ENCODE measurements around the gene ETS1. TPM values are rescaled to one million over a fixed set of nuclear protein-coding genes. Genes with fewer than 3 reads are reported as not detected.

The ETS1 gene, protein sequence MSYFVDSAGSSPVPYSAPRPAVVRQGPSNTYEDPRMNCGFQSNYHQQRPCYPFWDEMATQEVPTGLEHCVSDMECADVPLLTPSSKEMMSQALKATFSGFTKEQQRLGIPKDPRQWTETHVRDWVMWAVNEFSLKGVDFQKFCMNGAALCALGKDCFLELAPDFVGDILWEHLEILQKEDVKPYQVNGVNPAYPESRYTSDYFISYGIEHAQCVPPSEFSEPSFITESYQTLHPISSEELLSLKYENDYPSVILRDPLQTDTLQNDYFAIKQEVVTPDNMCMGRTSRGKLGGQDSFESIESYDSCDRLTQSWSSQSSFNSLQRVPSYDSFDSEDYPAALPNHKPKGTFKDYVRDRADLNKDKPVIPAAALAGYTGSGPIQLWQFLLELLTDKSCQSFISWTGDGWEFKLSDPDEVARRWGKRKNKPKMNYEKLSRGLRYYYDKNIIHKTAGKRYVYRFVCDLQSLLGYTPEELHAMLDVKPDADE
- total RNA-seq (ENCODE audit: insufficient read depth, low replicate concordance) = 24.6 TPM

GRCh38 chr11:128587415-128587814 lies at the start of gene ETS1:
TSS of gene ETS1 (minus strand) at chr11:128587558. CDS start at chr11:128573130, 14,428 bp downstream.
- no peak for DNase-seq (ENCODE audit: low spot score)

GRCh38 chr11:128634395-128634794 lies 47.0 kb upstream of the ETS1 start:
- DNase-seq (ENCODE audit: low spot score) = no peak

- no peak for DNase-seq (ENCODE audit: low spot score)
Measured at GRCh38 chr11:128633384-128633965, 46.1 kb upstream of the ETS1 start.

DNA sequence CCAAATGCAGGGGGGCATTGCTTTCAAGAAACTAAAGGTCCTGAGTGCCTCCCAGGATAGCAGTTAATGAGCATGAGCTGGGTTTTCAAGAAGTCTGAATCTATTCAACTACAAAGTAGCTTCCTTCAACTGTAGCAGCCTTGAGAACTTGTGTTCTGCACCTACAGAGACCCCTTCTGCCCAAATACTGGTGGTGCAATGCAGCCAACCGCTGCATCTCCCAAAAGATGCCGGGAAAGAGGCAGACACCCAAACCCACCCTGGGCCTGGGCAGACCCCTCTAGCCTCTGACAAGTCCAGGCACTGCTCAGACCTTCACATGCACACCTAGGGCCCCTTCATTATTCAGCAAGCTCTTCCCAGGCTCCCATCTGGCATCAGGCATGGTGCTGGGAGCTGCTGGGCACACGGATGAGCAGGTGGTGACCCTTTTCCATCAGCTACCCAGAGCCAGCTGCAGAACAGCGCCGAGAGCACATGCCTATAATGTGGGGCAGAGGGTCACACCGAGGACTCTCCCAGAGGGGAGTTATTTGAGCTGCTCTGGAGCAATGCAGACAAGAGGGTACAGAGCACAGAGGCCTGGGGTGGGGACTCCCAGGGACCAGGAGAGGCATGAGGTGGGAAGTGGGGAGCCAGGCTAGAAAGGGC lies 44.9 kb upstream of the ETS1 start:
- DNase-seq (ENCODE audit: low spot score) = peak; percentile 56

DNA sequence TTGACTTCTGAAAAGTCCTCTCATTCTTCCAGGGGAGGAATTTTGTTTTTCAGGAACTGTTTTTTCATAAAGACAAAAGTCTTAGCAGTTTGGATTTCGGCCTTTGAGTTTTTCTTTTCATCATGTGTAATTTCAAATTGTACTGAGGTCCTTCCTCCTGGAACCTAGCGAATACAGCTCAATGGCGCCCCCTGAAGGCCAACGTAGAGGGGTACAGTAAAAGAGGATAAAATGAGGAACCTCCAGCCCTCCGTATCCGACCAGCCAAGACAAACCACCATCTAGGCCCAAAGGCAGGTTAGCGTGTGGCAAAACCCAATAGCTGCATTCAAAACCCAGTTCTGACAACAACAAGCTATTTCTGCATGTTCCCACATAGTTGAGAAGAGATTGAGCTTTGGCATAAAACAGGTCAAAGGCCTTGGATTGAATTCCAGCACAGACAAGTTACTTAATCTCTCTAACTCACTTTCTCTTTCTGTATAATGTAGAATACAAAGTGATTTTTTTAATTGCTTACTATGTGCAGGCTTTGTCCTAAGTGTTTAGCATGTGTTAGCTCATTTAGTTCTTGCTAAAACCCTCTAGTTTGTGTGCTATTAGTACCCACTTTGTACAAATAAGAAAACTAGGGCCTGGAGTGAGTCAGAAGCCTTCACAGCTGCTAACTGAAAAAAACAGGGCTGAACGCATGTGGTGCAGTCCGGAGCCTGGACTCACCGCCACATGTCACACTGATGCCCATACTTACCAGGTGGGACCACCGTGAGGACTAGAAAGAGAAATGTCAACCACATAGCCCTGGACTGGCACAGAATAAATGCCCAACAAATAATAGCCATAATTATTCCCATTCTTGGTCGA lies 43.2 kb upstream of the ETS1 start:
- DNase-seq (ENCODE audit: low spot score) = peak; percentile 92

- DNase-seq (ENCODE audit: low spot score) = no peak
Measured at GRCh38 chr11:128629516-128630106, 42.3 kb upstream of the ETS1 start.

- no peak for DNase-seq (ENCODE audit: low spot score)
Measured at GRCh38 chr11:128628686-128629085, 41.3 kb upstream of the ETS1 start.

DNA sequence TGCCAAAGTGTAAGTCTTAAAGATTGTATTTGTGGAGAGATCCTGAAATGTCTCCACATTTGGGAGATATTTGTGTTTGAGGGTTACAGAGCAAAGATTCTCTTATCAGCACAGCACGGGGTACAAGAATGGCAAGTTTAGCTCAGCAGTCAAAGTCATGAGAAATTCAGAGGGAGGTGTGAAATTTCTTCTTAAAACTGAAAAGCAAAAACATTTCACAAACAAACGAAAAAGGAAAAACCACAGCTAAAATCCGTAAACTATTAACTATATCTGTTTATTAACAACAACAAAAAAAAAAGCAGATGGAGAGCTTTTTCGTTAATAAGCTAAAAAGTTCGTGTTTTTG lies 40.9 kb upstream of the ETS1 start:
- no peak for DNase-seq (ENCODE audit: low spot score)

DNA sequence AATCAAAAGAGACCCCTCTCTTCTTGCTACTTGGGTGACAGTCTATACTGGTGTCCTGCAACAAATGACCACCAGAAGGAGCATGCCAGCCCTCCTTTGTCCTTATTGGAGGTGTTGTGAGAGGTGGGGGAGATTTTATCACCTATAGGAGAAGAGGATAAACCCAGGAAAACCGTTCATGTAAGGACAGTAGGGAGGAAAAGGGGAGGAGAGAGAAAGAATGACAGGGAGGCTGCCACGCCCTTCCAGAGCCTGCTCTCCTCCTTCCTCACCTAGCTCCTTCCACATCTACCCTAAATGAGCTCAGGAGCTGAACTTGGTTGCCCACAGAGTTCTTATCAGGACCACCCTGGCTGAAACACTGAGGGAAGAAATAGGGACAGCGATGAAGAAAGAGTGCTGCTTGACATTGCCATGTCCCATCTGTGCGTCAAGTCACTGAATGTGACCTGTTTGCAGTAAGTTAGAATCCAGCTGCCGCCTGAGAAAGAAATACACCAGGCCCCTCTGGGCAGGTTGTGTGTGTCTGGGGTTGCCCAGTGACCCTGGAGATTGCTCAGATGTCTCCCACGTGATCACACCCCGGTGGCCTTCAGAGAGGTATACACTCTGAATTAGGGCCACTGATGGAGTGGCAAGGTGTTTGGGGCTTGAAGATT lies 40.4 kb upstream of the ETS1 start:
- DNase-seq (ENCODE audit: low spot score) = no peak

GRCh38 chr11:128626913-128627665 lies 39.7 kb upstream of the ETS1 start:
- DNase-seq (ENCODE audit: low spot score) = no peak

- no peak for DNase-seq (ENCODE audit: low spot score)
Measured at GRCh38 chr11:128625746-128626145, 38.4 kb upstream of the ETS1 start.

GRCh38 chr11:128625326-128625725 lies 38.0 kb upstream of the ETS1 start:
- DNase-seq (ENCODE audit: low spot score) = no peak

DNA sequence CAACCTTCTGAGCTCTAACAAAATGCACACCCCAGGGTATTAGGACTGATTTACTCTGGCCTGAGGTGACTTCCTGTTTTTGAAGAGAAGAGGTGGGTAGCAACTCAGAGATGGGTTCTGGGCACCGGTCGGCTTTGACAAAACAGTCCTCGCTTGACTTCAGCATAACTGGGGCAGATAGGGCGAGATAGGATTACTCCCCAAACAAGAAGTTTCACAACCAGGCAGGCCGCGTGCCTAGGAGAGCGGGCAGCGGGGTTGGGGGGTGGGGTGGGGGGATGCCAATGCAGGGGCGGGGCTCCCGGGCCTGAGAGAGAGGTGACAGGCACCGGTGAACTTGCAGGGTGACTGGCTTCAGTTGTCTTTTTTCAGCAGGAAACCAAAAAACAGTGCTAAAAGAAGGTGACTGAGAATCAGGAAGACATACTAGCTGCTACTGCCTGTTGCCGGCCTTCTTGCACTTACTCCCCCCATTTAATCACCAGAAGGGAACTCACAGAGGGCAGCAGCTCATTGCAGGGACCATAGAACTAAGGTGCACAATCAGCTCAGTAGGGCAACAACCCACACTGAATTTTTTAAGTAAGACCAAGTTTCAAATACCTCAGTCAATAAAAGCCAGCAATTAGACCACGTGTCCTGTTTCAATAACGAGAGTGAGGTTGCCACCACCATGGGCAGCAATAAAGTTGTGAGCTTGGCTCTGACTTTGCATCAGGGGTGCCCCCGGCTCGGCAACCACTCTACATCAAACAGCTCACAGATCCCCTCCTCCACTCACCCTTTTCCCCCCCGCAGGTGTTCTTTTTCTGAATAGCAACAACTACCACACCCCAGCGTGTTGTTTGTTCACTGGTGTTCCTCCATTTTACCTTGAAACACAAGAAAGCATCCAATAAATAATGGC lies 37.2 kb upstream of the ETS1 start:
- DNase-seq (ENCODE audit: low spot score) = no peak

DNA sequence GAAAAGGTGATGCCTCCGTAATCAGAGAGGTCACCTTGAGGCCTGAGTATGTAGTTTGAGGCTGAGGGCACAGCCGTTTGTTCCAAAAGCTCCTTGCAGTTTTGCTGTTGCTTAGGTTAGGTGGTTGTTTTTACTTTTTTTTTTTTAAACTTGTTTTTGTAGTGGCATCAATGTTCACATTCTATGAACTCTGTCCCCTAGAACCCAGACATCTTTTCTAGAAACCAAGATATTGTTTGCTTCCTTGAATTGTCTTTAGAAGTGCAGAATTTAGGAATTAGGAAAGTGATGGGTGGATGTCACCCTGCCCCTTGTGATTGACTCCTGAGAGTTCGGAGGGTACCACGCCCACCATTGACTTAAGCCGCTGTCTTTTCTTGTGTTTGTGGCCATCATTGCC lies 35.7 kb upstream of the ETS1 start:
- no peak for DNase-seq (ENCODE audit: low spot score)

DNA sequence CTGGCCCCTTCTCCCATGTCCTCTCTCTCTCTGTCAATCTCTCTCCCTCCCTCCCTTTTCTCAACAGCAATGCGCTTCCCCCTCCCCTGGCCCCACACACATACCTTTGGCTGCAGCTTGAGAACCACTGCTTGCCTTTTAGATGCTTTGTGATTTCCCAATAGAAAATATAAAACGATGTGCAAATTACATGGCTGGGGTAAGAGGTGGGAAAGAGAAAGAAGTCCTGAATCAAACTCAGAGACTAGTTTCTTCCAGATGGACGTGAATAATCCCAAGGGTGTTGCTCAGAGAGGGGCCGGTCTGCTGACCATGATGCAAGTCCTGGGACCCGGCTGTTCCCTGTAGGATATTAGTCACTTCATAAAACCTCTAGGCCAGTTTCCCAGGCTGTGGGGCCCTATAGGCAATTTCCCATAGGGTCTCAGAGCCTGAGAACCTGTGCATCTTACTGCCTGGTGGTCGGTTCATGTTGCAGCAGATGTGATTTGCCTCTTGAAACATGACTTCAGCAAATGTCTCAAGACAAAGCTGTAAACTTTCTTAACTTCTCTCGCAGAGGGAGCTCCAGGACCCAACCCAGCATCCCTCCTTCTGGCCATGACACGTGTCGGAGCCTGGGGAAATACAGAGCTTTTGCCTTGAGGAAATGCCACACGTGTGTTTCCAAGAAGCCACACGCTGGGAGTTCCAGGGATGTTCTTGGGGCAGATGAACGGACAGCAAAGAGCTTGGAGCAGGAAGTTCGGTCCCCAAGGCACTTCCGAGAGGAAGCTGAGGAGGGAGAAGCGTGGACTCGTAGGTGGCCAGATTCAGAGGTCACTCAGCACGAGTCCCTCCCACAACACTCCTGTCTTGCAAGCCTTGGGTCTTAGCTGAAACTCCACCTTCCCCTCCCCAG lies 34.5 kb upstream of the ETS1 start:
- peak; percentile 45 for DNase-seq (ENCODE audit: low spot score)

DNA sequence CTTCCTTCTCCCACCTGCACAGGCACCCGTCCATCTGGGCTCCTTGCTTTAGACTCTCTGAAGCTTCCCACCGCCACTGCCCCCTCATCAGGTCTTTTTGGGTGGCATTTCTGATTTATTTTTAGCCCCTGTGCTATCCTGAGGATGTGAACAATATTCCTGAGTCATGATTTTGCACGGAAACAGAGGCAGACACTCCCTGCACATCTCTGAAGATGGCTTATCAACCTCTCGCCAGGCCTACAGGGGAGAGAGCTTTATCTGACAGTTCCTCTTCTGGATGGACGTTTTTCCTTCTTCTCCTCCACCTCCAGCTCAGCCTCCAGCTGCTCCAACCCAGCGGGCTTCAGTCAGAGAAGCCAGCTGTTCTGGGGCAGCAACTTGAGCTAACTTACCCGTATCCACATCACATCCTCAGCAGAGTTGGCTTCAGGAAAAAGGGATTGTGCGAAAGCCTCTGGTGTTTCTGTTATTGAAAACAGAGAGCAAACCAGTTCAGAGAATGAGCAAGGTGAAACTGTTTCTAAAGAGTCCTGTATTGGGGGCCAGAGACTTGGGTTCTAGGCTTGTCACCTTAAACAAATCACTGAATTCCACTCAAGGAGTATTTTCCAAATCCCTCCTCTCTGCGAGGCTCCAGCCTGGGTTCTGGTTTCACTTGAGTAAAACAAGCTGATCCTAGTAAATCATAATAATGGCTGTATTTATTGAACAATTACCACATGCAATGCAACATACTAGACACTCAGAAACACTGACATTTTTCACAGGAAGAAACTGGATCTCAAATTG lies 33.1 kb upstream of the ETS1 start:
- peak; percentile 66 for DNase-seq (ENCODE audit: low spot score)
